ENCODE data around the gene TNFSF4.
"Not testable (repeated sequence)": the region's sequence is repeated elsewhere in the genome, so short reads cannot be mapped to it uniquely, and the experiment has no call there.

The TNFSF4 gene

GRCh38 chr1:173164178-173164577 lies 43.0 kb downstream of the TNFSF4 start:
- Histone ChIP-seq H3K27me3 (ENCODE audit: low read depth, low read length) (no peaks in the 10 kb centered on the region), H3K27ac (ENCODE audit: low read length) (no peak overlapping the region), H4K20me1 (ENCODE audit: insufficient read depth, low read length) (no peaks in the 10 kb centered on the region), H3K9me3 (ENCODE audit: insufficient read depth, low read length) (no peaks in the 10 kb centered on the region), H3K4me2 (ENCODE audit: low read length) (no peak overlapping the region), H3K36me3 (replicated peaks; ENCODE audit: low read depth, low read length) (no peaks in the 10 kb centered on the region), H3K4me1 (ENCODE audit: low read length) (no peaks in the 10 kb centered on the region), H2AFZ (ENCODE audit: low read depth, low read length) (no peak overlapping the region), H3K9ac (ENCODE audit: low read length) (no peak overlapping the region), H3K4me3 (ENCODE audit: low read length) (no peak overlapping the region), H3K79me2 (ENCODE audit: low read length) (no peaks in the 10 kb centered on the region)
- TF ChIP-seq CTCF (IDR thresholded peaks at IDR 0.05; ENCODE audit: low read depth, low read length) (no peak), EZH2phosphoT487 (IDR thresholded peaks at IDR 0.05; ENCODE audit: low read depth) (no peak)

GRCh38 chr1:173163222-173163621 lies 43.9 kb downstream of the TNFSF4 start:
- no peaks in the 10 kb centered on the region for H3K36me3 ChIP-seq (replicated peaks; ENCODE audit: low read depth, low read length)
- no peak overlapping the region for H3K4me3 ChIP-seq (ENCODE audit: low read length)
- no peaks in the 10 kb centered on the region for H3K4me1 ChIP-seq (ENCODE audit: low read length)
- no peak overlapping the region for H3K9ac ChIP-seq (ENCODE audit: low read length)
- H3K27me3 ChIP-seq (ENCODE audit: low read depth, low read length): no peaks in the 10 kb centered on the region
- H3K9me3 ChIP-seq (ENCODE audit: insufficient read depth, low read length): no peaks in the 10 kb centered on the region
- TF ChIP-seq EZH2phosphoT487 (IDR thresholded peaks at IDR 0.05; ENCODE audit: low read depth) (no peak), CTCF (IDR thresholded peaks at IDR 0.05; ENCODE audit: low read depth, low read length) (no peak)
- no peak overlapping the region for H3K4me2 ChIP-seq (ENCODE audit: low read length)
- no peak overlapping the region for H2AFZ ChIP-seq (ENCODE audit: low read depth, low read length)
- H3K27ac ChIP-seq (ENCODE audit: low read length): no peak overlapping the region
- H3K79me2 ChIP-seq (ENCODE audit: low read length): no peaks in the 10 kb centered on the region
- no peaks in the 10 kb centered on the region for H4K20me1 ChIP-seq (ENCODE audit: insufficient read depth, low read length)

GRCh38 chr1:173162601-173163000 lies 44.5 kb downstream of the TNFSF4 start:
- no peak for TF ChIP-seq CTCF (IDR thresholded peaks at IDR 0.05; ENCODE audit: low read depth, low read length)
- no peak for TF ChIP-seq EZH2phosphoT487 (IDR thresholded peaks at IDR 0.05; ENCODE audit: low read depth)
- no peaks in the 10 kb centered on the region for H3K4me1 ChIP-seq (ENCODE audit: low read length)
- H3K9ac ChIP-seq (ENCODE audit: low read length): no peak overlapping the region
- H3K36me3 ChIP-seq (replicated peaks; ENCODE audit: low read depth, low read length): no peaks in the 10 kb centered on the region
- no peaks in the 10 kb centered on the region for H4K20me1 ChIP-seq (ENCODE audit: insufficient read depth, low read length)
- no peaks in the 10 kb centered on the region for H3K9me3 ChIP-seq (ENCODE audit: insufficient read depth, low read length)
- H3K4me2 ChIP-seq (ENCODE audit: low read length): no peak overlapping the region
- no peak overlapping the region for H3K4me3 ChIP-seq (ENCODE audit: low read length)
- H3K27ac ChIP-seq (ENCODE audit: low read length): no peak overlapping the region
- no peak overlapping the region for H2AFZ ChIP-seq (ENCODE audit: low read depth, low read length)
- no peaks in the 10 kb centered on the region for H3K27me3 ChIP-seq (ENCODE audit: low read depth, low read length)
- no peaks in the 10 kb centered on the region for H3K79me2 ChIP-seq (ENCODE audit: low read length)

GRCh38 chr1:173161510-173162221 lies 45.5 kb downstream of the TNFSF4 start:
- Histone ChIP-seq H3K4me2 (ENCODE audit: low read length) (no peak overlapping the region), H3K27me3 (ENCODE audit: low read depth, low read length) (no peaks in the 10 kb centered on the region), H3K9ac (ENCODE audit: low read length) (no peak overlapping the region), H3K4me1 (ENCODE audit: low read length) (no peaks in the 10 kb centered on the region), H3K4me3 (ENCODE audit: low read length) (no peak overlapping the region), H3K36me3 (replicated peaks; ENCODE audit: low read depth, low read length) (no peaks in the 10 kb centered on the region), H2AFZ (ENCODE audit: low read depth, low read length) (no peak overlapping the region), H4K20me1 (ENCODE audit: insufficient read depth, low read length) (no peaks in the 10 kb centered on the region), H3K79me2 (ENCODE audit: low read length) (no peaks in the 10 kb centered on the region), H3K9me3 (ENCODE audit: insufficient read depth, low read length) (no peaks in the 10 kb centered on the region), H3K27ac (ENCODE audit: low read length) (no peak overlapping the region)
- TF ChIP-seq EZH2phosphoT487 (IDR thresholded peaks at IDR 0.05; ENCODE audit: low read depth) (no peak), CTCF (IDR thresholded peaks at IDR 0.05; ENCODE audit: low read depth, low read length) (no peak)

- not testable (repeated sequence) for H3K4me1 ChIP-seq (ENCODE audit: low read length); H4K20me1 ChIP-seq (ENCODE audit: insufficient read depth, low read length); H3K9me3 ChIP-seq (ENCODE audit: insufficient read depth, low read length); H3K36me3 ChIP-seq (replicated peaks; ENCODE audit: low read depth, low read length); H3K9ac ChIP-seq (ENCODE audit: low read length); H3K4me2 ChIP-seq (ENCODE audit: low read length); H2AFZ ChIP-seq (ENCODE audit: low read depth, low read length); H3K4me3 ChIP-seq (ENCODE audit: low read length); H3K79me2 ChIP-seq (ENCODE audit: low read length); H3K27ac ChIP-seq (ENCODE audit: low read length); H3K27me3 ChIP-seq (ENCODE audit: low read depth, low read length)
These were observed 53.2 kb downstream of the TNFSF4 start for GRCh38 chr1:173153964-173154363.

Data from OCI-LY3 (cell line).